Activated CD4-positive, CD25-positive, alpha-beta regulatory T cell treated with anti-CD3 and anti-CD28 coated beads, Interleukin-2, amount 50 U/mL, for 16 hours (primary cell): Measurements from ENCODE around the gene SAMSN1.
"Not testable (repeated sequence)": the region's sequence is repeated elsewhere in the genome, so short reads cannot be mapped to it uniquely, and the experiment has no call there.

Source experiments
- DNase-seq: peaks from one replicate; pipeline ENCODE4 v3.0.0-alpha.2; 2020; ENCODE audit warnings: low read depth, low spot score

Gene SAMSN1

DNA sequence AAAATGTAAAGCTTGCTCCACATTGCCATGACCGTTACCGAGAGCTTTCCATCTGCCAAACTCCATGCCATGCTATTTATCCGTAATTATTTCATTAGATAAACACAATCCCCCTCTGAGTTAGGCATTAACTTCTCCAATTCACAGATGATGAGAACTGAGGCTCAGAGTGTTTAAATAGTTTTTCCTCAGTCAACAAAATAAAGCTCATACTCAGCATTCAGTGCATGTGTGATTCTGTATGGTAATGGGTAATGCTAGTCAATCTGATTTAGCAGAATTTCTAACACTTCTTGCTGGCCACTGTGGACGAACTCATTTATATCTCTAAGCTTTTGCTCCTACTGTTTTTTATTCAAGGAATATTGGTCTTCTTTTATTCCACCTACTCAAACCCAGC, 17.3 kb downstream of the SAMSN1 start:
- DNase-seq, result no peak

DNA sequence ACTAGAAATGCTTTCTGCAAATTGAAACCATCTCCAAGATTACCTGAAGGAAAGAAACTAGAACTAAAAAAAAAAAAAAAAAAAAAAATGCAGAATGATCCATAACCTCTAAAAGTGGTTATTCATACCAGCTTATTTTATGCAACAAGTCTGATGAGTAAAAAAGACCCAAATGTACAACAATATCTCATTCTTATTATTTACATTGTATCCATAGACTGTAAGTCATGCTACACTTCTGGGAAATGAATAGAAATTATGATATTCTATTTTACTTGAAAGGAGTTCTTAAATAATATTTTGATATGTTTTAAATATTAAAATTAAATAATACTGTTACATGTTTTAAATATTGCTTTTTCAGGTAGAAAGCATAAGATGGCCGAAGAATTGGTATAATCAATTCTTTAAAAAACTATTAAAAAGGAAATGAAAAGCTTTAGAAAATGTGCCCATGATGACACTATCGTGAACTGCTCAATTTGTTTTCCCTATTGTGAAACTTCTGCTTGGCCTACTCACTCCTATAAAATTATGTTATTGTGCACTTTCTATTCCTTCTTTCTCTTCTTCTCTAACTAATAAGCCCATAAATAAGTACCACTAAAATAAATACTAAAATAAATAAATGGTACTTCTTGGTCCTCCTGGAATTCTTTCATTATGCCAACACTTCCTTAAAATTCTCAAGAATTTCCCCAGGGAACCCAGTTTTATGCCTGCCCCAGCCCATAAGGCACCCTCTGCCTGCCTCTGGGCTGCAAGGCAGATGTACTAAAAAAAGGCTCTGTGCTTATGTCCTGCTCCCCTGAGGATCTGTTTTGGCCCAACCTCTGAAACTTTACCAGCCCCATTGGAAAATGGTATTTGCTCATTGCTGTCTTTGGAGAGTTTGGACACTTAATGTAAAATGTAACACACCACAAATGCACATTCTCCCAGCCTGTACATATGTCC, 18.1 kb downstream of the SAMSN1 start:
- DNase-seq, result no peak

DNA sequence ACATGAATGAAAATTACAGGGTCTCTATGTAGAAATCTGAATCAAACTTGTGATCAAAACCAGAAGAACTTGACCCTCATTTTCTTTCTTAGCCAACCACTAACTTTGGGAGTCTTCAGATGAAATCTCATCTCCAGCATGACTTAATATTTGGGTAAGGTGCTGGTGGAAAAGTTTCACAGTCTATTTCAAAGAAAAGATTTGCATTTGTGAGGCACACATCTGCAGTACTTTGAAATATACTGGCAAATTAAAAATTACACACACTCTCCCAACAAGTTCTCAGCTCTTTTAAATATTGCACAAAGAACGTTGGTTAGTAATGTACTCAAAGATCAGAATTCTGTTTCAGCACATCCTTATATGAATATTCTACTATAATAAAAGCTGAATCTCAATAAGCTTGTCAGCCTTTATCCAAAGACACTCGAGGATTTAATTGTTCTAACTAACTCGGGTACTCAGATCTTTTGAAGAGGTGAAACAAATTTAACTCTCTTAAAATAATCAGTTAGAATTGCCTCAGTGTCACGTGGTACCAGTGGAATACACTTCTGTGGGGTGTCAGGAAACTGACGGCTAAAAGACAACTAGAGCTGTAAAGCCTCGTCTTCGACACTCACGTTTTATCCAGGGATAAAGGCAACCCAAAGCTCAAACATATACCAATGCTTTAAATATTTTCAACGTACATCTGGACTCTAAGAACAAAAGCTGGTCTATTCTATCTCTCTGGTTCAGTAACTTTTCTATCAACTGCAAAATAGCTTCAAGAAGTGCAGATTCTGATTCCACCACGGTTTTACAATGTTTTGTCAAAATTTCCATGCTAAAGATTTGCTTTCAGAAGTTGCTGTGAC, 19.0 kb downstream of the SAMSN1 start:
- DNase-seq, result no peak

DNA sequence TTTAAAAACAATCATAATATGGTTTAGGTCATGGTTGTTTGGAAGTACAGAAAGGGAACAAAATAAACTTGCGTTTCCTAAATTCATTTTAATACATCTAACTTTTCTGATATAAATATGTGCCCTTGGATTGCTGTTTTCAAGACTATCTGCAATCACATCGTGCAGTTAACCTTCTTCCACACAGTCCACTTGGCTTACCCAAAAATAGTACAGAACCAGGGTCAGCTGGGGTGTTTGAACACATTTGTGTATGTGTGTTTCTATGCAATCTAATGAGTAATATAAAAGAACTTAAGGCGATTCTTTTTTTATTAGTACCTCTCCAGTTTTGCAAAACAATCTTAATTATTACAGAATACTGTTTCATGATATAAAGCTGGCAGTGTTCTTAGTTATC, 19.9 kb downstream of the SAMSN1 start:
- no peak for DNase-seq

DNA sequence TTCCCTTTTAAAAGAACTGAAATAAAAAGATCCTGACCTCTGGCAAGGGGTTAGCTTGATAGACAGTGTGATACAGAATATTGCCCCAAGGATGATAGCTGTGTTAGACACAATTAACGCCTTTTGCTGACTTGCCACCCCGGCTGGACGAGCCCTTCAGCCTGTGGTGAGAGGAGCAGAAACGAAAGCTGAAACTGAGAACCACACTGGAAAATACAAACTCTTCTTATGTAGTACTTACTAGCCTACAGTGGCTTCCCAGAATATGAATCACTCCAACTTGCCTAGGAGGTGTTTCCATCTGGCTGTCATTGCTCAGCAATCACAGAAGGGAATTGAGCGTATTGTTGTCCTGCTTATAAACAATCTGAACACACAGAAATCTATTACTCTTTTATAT, 22.9 kb downstream of the SAMSN1 start:
- no peak for DNase-seq

DNA sequence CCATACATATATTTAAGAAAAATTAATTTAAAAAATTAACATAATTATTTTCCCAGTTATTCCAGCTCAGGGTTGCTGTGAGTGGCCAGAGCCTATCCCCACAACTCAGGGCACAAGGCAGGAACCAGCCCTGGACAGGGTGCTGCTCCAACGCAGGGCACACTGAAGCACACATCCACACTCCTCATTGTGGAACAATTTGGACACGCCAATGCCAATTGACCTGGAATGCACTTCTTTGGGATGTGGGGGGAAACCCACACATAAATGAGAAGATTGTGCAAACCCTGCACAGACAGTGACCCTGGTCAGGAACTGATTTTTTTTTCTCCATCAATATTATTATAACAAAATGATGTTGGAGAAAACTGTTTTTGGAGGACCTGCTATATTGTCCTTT, 23.4 kb downstream of the SAMSN1 start:
- no peak for DNase-seq

DNA sequence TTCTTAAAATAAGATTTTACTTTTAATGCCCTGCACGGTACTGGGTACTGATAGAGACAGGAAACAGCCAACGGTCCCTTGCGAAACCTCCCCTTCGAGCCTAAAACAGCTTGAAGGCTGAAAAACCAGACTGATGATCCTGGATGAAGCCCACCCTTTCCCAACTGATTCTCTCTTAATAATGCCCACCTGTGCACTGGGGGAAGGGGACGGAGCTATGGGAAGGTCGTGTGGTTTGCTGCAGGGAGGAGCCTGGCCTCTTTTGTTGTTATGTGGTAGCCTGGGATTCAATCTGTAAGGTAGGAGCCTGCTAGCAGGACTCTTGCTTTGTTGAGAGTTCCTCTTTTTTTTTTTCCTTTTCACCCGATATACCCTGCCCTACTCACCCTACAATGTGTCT, 25.6 kb downstream of the SAMSN1 start:
- DNase-seq, result no peak

DNA sequence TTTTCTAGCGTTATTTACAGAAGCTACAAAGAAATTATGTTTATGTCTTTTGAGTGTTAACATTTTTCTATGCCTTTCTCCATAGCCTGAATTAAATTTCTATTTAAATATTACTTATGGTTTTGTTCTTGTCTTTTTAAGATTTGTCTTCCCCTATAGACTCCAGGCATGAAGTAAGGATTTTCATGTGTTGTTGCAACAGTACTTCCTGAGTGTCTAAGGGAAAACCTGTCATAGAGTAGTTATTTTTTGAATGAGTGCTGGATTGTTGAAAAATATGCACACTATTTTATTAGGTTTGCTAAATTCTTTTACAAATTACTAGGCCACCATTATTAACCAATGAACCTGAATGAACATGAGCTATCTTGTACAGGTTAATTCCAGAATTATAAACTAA, 27.1 kb downstream of the SAMSN1 start:
- DNase-seq, result no peak

DNA sequence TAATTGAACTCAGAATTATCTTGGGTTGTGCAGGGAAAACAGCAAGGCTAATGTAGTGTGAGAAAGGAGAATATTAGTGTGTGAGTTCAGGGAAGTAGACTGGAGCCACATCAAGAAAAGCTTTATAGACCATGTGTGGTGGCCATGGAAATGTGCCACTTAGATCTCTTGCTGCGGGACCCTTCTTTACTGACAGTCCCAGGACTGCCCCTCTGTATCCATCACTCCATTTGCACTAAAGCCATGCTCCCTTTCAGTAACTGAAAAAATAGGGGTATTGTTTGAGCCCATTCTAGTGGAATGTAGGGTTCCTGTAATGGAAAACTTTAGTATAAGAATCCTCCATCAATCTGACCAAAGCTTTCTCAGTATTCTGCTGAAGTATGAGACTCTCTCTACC, 32.3 kb downstream of the SAMSN1 start:
- DNase-seq, result no peak

DNA sequence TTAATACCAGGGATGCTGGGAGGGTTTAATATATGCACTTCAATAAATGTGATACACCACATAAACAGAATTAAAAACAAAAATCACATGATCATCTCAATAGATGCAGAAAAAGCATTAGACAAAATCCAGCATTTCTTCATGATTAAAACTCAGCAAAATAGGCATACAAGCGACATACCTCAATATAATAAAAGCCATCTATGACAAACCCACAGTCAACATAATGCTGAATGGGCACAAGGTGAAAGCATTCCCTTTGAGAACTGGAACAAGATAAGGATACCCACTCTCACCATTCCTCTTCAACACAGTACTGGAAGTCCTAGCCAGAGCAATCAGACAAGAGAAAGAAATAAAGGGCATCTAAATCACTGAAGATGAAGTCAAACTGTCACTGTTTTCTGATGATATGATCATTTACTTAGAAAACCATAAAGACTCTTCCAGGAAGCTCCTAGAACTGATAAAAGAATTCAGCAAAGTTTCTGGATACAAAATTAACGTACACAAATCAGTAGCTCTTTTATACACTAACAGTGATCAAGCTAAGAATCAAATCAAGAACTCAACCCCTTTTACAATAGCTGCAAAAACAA, 39.2 kb downstream of the SAMSN1 start:
- DNase-seq, result not testable (repeated sequence)

DNA sequence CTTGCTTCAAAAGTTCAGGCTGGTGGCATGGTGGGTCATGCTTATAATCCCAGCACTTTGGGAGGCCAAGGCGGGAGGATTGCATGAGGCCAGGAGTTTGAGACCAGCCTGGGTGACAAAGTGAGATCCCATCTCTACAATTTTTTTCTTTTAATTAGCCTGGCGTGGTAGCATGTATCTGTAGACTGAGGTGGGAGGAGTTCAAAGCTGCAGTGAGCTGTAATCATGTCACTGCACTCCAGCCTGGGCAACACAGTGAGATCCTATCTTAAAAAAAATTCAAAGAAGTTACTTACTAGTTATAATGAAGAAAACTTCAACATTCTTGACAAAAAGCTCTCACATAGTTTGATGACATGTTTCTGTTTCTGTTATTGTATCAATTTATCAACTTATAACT, 45.2 kb downstream of the SAMSN1 start:
- DNase-seq, result no peak

DNA sequence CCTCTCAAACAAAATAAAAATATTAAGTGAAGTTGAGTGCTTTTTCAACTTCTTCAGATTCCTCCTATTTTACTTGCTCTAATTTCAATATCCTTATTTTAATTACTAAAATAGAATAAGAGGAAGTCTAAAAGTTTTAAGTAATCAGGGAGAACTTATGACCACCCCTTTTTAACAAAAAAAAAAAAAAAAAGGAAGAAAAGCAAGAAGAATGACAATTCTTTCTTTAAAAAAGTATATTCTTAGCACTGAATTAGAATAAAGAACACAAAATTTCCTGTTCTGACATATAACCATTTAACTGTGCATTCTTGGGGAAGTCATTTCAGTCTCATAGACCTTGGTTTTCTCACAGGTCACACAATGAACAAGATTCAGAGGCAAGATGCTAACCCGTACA, 46.8 kb downstream of the SAMSN1 start:
- no peak for DNase-seq

DNA sequence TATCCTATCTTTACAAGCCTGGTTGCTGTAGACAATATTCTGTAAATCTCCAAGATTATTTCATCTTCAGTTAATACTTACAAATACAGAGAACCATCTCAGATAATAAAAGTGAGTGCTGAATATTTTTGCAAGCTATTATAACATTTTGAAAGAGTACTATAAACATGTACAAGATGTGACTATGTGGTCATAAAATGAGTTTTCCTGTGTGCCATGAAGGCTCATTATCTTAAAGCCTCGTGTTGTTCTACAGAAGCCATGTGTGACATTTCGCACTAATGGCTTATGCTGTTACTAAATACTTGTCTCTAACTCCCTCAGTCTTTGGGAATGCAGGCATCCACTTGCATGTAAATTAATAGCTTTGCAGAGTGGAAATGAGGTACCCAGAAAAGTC, 48.3 kb downstream of the SAMSN1 start:
- DNase-seq, result no peak

DNA sequence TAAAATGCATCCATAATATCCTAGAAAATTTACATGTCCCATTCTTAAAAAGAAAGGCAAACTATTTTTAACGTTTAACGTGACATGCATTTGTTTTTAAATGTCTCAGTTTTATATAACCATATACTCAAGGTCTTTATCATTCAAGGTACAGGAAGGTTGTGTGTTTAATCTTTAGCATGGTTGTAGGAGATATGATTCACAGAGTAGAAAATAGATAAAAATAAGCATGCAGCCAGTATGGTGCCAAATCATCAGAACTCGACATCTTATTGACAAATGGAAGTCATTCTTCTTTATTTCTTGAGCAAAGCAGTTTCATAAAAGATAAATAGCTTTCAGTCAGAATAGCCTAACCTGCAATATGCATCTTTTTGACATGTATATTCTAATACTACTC, 51.0 kb downstream of the SAMSN1 start:
- DNase-seq, result no peak

DNA sequence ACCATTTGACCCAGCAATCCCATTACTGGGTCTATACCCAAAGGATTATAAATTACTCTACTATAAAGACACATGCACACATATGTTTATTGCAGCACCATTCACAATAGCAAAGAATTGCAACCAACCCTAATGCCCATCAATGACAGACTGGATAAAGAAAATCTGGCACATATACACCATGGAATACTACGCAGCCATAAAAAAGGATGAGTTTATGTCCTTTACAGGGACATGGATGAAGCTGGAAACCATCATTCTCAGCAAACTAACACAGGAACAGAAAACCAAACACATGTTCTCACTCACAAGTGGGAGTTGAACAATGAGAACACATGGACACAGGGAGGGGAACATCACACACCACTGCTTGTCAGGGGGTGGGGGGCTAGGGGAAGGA, 51.9 kb downstream of the SAMSN1 start:
- DNase-seq, result not testable (repeated sequence)

DNA sequence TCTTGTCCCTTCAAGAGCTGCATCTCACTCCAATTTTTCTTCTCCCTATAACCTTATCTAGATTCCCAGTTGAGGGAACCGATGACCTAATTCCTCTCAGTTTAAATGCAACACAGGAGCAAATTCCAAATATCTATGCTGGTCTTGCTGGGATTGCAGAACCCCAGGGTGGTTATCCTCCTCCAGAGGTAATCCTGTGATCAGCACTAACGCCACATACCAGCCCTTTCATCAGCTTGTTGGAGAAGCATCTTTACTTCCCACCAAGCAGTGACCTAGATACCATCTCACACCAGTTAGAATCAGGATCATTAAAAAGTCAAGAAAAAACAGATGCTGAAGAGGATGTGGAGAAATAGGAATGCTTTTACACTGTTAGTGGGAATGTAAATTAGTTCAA, 52.4 kb downstream of the SAMSN1 start:
- no peak for DNase-seq

DNA sequence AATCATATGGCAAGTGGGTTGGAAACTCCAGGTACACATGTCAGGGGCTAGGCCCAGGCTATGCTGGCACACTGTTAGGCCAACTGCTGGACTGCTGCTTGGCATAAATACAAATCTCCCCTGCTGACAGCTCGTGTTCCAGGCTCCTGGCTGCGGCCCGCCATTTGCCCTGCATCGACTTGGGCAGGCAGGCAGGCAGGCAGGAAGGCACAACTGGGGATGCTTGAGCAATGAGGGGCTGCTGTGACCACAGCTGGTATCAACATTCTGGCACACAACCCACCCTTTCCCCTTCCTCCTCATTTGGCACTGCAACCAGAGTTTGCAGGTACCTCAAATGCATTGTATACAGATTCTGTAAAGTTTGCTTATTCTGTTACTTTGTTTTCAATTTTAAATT, 53.2 kb downstream of the SAMSN1 start:
- no peak for DNase-seq

DNA sequence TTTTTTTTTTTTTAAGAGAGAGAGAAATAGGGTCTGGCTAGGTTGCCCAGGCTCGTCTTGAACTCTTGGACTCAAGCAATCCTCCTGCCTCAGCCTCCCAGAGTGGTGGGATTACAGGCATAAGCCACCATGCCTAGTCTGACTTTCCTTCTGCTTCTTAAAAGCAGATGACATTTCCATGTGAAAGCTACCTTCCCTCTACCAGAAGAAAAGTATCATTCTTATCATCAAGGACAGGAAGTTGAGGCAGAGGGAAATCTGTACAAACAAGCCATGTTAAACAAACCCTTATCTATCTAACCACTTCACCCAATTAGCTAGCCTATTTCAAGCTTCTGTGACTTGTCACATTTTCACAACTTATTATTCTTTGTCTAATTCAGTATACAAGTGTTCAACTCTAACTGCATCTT, 54.8 kb downstream of the SAMSN1 start:
- no peak for DNase-seq

DNA sequence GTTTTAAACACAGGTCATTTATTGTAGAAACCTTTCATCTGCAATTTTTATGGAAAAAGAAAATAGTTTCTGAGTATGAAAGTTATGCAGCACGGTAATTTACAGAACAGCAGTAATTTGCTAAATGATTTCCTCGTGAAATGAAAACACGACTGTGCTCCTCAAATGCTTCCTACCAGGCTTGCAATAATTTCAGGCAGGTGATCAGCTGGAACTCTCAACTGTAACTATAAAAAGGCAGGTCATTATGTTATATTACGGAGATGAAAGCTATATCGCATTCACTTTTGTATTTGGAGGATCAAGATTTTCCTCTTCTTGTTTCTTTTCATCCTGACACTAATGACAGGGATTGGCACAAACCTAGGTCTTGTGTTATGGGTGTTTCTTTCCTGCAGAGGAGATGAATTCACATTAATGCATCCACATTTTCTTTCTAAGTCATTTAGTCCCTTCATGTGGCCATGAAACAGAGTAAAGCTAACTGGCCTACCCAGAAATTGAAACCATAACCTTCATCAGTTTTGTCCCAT, 57.4 kb downstream of the SAMSN1 start:
- DNase-seq, result no peak

DNA sequence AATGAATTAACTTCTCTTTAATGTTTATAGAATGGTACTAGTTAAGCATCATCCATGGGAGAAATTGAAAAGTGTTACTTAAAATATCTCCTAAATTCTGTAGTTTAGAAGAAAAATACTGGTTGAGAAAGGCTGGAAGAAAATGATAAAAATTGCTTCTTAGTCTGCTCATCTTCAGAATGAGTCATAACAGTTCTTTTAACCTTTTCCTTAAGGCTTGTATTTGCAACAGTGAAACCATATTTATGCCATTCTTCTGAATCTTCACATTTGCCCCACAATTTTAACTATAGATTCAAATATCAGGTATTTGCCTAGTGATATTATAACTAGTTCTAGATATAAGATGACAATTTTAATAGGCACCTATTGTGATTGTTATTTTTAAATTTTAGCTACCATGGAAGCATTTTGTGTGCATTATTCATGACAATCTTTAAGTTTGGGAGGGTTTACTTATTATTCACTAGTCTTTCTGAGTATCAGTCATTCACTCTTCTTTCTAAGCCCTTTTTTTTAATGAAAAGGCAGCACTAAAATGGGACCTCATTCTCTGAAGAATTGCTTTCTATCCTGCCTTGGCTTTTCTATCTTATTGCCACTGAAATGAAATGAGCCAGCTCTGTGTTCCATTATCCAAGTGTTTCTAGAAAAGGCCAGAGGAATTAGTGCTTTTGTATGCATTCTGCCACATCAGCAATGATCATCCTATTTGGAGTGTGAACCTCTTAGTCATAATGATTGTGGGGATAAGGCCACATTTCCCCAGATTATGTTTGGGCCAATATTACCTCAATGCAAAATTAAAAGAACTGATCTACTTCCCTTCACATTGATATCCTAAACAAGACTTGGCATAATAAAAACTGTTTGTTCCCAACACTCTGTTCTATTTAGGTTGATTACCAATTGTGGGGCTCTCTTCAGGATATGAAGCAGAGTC, 58.4 kb downstream of the SAMSN1 start:
- DNase-seq, result no peak

DNA sequence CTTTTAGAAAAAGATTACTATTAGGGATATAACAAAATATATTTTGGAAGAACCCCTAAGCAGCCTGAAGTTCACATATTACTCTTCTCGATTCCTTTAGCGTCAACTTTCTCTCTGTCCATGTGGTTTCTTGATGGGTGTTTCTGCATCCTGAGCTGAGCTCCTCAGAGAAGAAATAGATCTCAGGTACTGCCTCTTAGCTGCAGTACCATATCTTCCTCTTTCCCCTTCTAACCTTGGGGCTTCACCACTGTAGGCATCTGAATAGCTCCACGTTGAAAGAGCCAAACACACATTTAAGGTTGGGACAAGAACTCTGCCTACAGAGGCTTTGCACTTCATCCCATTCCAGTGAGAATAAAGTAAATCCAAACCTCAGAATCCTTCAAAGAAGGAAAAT, 59.2 kb downstream of the SAMSN1 start:
- DNase-seq, result no peak
